Superior temporal gyrus (tissue), 1 donor: ENCODE data around the gene BCLAF3.

Source experiments
- DNase-seq: peaks from one replicate; pipeline ENCODE4 v3.0.0-alpha.2; 2016; ENCODE audit errors: extremely low spot score

BCLAF3 gene

DNA sequence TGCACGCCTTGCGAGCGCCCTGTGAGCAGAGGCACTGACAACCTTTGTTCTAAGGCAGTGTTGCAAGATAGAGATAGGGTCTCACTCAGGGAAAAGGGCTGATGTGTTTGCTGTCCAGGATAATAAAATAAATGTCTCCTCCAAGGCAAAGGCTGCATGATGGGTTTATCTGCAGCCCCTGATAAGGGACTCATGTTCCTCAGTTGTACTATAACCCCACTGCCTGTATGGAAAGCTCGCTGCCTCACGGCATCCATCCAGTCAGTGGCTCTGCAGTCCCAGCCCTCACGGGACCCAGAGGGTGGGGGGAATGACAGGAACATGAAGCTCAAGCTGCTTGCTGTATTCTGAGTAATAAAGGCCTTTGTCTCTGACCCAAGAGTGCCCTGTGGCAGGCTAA is 22.6 kb downstream of the BCLAF3 start:
- no peak for DNase-seq

DNA sequence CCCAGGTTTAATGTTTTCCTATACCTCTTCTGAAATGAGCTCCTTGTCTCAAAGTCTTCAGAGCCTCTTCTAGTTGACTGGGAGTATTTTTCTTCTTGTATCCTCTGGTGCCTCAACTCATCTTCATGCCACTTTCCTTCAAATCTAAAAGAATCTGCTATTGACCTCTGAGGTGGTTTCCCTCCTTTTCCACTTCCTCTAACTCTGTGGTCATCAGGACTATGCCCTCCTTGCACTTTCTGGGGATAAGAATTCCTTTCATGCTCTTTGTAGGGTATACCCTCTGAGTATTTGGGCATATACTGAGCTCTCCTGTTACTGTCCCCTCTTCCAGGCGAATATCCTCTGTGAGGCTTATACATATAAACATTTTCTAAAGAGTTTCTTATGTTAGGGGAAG is 24.8 kb downstream of the BCLAF3 start:
- no peak for DNase-seq

DNA sequence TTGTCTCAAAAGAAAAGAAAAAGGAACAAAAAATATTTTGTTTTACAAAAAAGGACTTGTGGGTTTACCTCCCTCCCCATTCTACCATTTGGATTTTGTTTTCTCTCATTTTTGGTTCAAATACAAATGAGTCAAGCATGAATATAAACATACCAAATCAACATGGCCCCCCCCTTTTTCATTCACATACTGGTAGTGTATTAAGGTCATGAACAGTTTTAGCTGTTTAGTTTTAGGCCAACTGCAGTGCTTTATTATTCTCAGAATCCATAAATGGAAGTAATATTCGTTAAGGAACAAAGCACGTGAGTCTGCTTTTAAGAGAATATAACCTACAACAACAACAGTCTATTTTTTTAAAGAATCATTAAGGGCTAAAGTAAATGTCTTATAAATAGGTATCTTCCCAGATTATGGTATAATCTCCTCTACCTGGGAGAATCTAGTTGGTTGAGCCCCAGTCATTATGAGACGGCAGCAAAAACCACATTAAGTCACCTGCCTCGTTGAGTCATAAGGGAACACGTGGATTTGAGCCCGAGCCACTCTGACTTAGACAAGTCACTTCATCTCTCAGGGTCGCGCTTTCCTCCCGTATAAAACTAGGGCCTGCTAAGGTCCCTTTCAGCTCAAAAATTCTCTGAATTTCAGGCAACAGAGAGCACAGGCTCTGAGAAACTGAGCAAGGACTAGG is 26.7 kb downstream of the BCLAF3 start:
- no peak for DNase-seq

DNA sequence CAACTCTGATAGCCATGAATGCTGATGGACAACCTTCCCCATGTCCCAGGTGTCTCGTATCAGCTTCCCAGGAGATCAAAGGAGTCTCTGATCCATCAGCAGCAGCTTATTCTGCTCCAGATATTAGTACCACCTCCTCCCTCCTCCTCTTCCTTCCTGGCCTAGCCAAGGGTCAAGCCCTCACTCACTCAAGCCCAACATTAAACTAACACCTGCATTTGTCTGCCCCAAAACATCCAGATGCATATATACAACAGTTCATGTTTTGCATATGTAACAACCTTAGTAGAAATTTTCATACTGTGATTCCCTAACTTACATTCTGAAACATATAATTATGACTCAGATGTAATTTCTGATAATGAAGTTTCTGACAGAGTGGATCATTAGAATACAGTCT is 29.9 kb downstream of the BCLAF3 start:
- no peak for DNase-seq

GRCh38 chrX:19958552-19959486 is 32.0 kb downstream of the BCLAF3 start:
- DNase-seq, result no peak

- DNase-seq, result no peak
These were observed 33.9 kb downstream of the BCLAF3 start for GRCh38 chrX:19956923-19957322.

DNA sequence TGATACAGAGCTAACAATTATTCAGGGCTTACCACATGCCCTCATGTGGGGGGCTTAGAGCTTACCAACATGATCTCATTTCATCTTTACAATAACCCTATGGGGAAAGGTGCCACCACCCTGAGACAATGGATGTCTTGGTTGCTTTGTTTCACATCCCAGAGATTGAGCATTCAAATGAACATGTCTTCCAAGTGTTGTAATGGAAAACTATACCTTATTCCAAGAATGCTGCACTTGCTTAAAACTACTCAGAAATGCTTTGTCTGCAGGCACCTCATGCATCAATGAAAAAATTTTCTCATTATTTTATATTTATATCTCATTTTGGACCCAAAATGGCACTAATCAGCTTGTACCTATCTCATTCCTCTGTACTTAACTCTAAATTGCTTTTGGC is 34.6 kb downstream of the BCLAF3 start:
- no peak for DNase-seq

- DNase-seq, result peak; percentile 47
These were observed 35.6 kb downstream of the BCLAF3 start for GRCh38 chrX:19955306-19955705.

- DNase-seq, result no peak
These were observed 36.3 kb downstream of the BCLAF3 start for GRCh38 chrX:19954335-19955096.

GRCh38 chrX:19953145-19953544 is 37.7 kb downstream of the BCLAF3 start:
- no peak for DNase-seq

- DNase-seq, result no peak
These were observed 41.5 kb downstream of the BCLAF3 start for GRCh38 chrX:19949340-19949739.

- no peak for DNase-seq
These were observed 43.2 kb downstream of the BCLAF3 start for GRCh38 chrX:19947612-19948011.
